Measurements from ENCODE around the gene SRD5A3.

Gene SRD5A3

DNA sequence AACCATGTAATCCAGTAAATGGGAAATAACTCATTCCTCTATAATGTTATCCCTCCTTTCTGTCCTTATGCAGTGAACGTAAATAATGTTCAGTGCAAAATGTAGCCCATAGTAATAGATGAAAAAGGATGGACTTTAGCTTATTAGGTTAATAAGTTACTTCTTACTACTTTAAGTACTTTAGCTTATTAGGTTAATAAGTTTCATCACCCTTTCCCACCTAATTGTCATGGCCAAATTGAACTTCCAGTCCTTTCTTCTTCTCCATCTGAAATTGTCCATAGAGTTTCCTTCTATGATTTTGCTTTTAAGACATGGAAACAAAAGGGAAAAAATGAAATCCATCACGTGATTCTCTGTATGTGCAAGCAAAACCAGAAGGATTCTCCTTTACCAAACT lies 34.5 kb downstream of the SRD5A3 start:
- no peak for DNase-seq

DNA sequence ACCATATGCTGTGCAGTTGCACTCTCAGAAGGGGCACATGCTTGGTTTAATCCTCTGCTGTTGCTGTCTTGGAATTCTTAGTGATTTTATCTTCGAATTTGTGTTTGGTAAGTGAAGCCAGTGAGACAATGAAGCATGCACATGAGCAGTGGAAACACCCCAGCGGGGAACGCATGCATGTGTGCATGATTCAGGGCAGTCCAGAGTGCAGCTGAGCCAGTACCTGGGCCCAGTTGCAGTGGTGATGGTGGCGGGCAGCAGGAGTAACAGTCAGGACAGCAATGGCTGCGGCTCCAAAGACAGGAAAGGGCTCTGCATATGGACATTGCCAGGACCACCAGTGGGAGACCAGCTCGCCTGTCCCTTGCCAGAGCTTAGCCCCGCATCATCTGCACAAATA lies 35.5 kb downstream of the SRD5A3 start:
- DNase-seq: no peak

DNA sequence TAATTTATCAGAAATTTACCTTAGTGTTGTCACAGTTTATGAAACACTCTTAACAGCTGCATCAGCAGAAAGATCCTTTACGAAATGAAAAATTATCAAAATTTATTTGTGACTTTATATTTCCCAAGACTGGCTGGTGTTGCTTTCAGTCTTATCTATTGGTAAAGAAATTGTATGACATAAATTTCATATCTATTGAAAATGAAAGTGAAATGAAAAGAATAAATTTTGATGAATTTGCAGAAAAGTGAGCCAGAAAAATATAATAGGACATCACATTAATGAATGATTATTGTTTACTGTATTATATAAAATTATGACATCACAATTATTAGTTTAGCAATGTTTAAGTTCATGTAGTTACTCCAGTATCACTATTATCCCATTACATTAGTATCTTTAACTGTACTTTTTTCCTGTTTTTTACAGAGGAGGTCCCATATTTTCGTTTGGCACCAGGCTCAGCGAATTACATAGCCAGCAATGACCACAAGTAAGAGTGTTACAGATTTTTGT lies 36.5 kb downstream of the SRD5A3 start:
- no peak for DNase-seq

DNA sequence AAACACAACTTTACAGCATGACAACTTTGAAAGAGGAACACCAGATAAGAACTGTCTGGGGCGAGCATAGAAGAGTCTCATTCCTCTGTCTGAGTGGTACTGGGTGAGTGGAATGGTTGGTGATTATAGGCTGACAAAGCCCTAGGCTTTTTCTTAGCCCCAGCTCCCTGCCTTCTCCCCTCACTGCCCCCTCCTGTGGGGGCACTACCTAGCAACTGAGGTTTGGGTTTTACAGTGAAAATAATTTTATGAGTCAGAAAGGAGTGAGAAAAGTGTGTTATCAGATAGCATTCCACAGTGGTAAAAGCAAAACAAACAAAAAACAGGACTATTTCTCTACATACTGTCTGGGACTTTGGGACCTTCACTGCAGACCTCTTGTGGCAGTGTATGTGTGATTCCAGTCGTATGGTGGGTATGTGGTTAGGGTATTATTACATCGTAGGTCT lies 39.2 kb downstream of the SRD5A3 start:
- no peak for DNase-seq

DNA sequence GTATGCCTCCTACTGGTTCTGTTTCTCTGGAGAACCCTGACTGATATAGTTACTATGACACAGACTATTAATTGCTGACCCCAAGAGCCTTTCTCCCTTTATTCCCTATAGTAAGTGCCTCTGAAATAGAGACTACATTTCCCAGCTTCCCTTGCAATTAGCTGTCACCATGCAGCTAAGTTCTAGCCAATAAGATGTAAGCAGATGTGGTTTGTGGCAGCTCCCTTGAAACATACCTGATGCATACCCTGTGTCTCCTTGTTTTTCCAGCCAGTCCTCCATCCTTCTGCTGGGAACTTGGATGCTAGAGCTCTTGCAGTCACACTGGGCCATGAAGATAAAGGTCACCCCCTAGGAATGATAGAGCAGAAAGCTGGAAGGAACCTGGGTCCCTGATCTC lies 40.0 kb downstream of the SRD5A3 start:
- no peak for DNase-seq

DNA sequence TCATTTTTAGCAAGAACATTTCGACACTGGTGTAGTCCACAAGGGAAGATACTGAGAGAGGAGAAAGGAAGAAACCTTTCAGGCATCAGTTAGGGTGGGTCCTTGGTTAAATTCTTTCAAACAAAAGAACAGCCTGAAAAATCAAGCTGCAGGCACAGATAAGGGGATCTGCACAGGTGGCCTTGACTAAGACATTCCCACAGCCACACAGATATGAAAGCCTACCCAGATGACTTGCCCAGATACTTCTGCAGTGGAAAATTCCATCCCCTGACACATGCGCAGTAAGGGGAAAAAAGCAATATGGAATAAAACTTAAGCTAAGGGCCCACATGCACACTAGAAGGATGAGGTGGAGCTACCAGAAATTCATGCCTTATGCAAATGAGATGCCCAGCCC lies 40.8 kb downstream of the SRD5A3 start:
- no peak for DNase-seq

DNA sequence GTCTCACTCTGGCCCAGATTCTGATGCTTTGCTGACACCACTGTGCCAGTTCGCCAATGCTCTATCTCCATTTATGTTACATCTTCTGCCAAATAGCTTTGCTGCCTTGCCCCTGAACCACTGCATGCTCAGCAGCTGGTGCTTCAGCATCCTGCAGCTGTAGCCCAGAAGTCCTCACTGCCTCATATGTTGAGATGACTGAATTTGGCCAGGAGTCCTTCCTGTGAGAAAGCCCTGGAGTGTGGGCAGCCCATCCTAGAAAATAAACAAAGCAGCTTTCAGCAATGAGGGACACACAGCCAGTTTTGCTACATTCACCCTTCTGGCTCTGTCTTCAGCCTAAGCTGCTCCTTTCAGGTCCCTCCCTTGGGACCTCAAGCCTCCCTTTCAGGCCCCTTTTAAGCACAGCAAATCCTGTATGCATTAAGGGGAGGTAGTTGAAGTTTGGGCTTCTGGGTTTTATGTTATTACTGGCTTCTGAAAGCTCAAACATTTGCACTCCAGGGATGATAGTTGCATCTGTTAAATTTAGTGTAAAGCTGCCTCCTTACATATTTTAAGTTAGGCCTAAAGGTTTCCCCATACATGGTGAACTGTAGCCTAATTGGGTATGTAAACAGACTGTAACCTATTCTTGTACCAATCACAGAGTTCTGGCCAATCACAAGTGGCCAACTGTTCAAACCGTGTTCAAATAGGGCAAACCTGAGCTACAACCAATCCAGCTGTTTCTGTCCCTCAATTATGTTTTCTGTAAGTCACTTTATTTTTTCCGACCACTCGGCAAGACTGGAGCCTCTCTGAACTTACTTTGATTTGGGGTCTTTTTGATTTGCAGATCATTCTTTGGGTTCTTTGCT lies 47.6 kb downstream of the SRD5A3 start:
- no peak for DNase-seq

DNA sequence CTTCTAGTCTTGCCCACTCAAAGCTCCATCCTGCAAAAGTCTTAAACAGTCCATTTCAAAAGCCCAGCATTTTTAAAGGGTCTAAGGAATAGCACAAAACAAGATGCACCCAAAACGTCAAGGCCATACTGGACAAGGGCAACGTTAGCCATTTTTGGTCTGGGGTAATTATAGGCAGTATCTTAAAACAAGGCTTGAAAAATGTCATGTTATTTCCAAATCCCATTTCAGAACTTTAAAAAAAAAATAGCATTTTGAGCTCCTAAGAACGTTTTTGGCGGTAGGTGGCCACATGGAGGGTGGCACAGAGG lies 49.1 kb downstream of the SRD5A3 start:
- DNase-seq: peak in 1 of 6 experiments; percentile 42

DNA sequence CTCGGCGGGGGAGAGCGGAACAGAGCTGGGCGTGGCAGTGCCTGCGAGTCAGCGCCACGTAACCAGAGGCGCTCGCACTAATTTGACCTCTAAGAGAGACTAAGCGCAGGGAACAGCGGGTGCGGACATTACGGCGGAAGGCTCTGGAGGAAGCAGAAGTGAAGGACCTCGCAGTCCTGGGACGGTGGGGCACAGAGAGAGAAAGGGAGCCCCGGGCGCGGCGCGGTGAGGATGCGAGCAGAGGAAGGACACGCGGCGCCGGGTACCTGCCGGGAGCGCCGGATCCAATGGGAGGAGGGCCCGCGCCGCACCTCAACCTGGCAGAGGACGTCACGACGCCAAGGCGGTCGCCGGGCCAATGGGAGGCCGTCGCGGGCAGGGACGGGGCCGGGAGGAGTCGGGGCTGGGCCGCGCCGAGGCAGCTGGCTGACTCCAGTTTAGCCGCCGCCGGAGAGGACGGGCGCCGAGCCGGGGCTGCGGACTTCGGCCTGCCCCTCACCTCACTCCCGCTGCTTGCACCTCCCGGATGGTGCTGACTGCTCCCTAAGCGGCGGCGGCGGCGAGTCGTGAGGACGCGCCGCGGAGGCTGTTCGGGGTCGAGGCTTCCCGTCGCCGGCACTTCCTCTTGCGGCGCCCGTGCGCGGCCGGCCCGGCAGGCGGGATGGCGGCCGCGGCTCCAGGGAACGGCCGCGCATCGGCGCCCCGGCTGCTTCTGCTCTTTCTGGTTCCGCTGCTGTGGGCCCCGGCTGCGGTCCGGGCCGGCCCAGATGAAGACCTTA lies 49.7 kb downstream of the SRD5A3 start, which contains the start of gene TMEM165:
Gene TMEM165, plus strand, starts transcription at position 429 of the 779 bp plus-strand sequence. Its CDS starts 233 bp downstream, at position 662.
- peak; percentile 75 to 91 (median 86) for DNase-seq

DNA sequence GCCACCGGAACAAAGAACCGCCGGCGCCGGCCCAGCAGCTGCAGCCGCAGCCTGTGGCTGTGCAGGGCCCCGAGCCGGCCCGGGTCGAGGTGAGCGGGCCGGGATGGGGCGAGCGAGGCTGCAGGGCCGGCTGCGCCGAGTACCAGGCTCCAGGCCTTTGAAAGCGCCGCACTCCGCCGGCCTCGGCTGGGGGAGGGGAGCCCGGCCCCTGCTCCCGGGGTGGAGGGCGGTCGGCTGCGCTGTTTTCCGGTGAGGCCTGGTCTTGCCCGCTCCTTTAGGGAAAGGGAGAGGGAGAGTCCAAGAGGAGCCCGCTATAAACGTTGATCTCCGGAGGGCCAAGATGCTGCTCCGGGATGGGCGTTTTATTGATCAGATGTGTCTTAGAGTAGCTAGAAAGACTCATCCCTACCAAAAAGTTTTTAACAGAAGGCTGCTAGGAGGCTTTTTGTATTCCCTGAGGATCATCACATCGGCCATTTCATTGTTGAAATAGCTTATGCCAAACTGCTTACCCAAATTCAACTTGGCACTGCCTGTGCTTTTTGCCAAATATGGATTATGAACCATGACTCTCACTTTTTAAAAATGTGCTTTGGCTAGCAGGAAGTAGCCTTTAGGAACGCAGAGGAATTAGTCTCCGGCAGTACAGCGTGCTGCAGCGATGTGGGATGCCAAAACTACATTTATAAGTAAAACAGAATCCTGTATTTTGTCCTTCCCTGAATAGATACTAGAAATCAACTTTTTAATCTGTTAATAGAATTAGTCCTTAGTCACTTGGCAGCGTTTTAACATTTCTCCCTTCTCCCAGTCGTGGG lies 50.5 kb downstream of the SRD5A3 start:
- DNase-seq: peak in 4 of 6 experiments; percentile 8 to 42 (median 18)

DNA sequence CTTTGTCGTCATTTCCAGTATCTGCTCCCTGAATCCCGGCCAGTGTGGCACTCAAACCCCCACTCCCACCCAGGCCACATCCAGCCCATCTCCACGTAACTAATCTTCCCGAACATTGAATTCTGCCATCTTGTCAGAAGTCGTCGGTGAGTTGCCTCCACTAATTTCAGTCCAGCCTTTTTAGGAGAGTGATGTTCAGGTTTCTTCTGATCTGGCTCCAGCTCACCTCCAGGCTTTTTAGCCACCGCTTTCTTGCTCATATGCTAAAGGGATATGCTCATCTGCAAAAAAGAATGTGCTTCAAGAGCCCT lies 51.0 kb downstream of the SRD5A3 start:
- DNase-seq: no peak

DNA sequence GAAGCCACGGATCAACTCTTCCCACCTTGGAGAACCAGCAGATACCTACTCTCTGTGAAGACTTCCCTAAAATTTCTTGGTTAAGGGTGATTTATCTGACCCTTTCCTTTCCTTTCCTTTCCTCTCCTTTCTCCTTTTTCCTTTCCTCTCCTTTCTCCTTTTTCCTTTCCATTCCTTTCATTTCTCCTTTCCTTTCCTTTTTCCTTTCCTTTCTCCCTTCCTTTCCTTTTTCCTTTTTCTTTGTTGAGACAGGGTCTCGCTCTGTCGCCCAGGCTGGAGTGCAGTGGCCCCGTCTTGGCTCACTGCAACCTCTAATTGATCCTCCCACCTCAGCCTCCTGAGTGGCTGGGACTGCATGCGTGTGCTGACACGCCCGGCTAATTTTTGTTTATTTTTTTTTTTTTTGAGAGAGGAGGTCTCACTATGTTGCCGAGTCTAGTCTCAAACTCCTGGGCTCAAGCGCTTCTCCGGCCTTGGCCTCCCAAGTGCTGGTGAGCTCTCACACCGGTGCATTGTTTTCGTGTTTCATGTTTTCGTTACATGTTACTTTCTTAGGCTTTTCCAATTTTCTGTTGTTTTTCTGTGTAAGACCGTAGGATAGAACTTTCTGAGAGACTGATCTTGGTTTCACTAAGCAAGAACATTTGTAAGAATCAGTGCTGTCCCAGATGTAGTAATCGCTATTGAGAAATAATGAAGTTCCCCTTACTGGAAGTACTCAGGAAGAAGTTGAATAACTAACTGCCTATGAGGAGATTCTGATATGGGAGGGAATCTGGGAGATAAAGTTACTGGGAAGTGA lies 51.7 kb downstream of the SRD5A3 start:
- no peak for DNase-seq

DNA sequence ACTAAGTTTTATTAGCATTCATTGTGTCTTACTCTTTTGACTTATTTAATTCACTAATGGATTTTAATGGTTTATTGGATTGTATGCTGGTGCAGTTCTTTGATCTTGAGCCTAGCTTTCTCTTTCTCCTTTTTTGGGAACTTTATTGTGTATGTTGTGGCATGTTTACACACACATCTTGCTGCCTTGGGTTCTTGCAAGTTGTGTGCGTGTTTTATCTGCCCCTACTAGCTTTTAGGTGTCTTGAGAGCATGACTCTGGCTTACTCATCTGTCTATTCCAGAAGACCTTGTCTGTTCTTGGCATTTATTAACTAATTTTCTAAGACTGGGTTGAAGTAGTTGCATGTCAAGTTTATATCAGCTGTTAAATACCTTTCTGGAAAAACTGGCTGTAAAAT lies 52.4 kb downstream of the SRD5A3 start:
- DNase-seq: no peak

DNA sequence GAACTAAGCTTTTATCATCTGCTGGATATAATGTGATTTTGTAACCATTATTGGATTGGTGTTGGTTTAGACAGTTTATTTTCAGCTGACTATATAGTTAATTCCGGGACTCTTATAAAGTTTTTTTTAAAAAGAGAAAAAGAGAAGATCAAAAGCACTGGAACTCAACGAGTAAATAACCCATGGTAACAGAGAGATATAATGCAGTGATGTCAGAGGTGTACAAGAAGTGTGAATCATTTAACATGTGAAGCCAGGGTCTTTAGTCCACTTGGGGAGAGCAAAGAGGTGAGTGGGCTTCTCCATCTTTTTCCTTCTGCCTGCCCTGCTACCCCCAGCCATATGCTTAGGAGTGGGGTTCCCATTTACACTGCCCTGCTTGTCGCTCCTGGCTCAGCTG lies 52.9 kb downstream of the SRD5A3 start:
- no peak for DNase-seq

DNA sequence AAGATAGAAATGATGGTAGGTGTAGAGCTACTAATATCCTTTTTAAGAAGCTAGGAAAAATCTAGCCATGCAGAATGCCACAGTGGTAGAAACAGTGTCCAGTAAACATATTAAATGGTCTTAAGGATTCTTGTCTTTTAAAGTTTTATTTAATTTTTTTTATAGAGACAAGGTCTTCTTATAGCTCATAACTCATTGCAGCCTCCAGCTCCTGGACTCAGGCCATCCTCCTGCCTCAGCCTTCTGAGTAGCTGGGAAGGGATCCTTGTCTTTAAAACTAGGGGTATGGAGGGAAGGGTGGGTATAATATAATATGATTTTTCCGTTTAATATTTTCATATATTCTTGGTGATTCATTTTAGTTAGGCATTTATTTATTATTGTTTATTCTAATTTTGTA lies 53.5 kb downstream of the SRD5A3 start:
- DNase-seq: no peak

DNA sequence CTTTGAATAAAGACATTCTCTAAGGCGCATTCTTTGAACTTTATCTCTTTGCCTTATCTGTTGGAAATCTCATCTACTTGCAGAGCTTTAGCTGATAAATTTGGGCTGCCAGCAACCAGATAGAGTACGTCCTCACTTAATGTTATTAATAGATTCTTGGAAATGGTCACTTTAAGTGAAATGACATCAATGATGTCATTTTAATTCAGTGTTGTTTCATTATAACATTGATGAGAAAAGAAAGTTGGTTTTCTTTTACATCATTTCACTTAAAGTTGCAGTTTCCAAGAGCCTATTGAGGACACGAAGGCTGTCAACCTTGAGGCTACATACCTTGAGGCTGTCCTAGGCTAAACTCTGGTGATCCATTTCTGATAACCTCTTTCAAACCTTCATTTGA lies 59.0 kb downstream of the SRD5A3 start:
- DNase-seq: no peak

DNA sequence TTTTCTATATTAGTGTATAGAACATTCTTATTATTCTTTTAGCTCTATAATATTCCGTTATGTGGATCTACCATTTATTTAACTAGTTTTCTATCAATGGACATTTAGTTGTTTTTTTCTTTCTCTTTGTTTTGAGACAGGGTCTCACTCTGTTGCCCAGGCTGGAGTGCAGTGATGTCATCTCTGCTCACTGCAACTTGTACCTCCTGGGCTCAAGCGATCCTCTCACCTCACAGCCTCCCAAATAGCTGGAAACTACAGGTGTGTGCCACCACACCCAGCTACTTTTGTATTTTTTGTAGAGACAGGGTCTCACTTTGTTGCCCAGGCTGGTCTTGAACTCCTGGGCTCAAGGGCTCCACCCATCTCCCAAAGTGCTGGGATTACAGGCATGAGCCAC lies 60.5 kb downstream of the SRD5A3 start:
- DNase-seq: no peak

DNA sequence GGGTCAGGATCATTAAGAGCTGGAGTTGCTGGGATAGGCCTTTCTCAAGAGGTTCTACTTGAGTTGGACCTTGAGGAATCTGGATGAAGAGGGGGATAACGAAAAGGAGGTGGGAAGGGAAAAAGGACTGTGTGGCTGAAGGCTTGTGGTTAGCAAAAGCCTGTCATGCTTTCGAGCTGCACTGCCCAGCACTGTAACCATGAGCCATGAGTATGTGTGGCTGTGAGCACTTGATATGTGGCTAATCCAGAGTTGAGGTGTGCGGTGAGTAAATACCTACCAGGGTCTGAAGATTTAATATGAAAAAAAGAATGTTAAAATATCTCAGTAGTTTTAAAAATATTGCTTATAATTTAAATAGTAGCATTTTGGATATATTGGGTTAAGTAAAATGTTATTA lies 61.1 kb downstream of the SRD5A3 start:
- no peak for DNase-seq

DNA sequence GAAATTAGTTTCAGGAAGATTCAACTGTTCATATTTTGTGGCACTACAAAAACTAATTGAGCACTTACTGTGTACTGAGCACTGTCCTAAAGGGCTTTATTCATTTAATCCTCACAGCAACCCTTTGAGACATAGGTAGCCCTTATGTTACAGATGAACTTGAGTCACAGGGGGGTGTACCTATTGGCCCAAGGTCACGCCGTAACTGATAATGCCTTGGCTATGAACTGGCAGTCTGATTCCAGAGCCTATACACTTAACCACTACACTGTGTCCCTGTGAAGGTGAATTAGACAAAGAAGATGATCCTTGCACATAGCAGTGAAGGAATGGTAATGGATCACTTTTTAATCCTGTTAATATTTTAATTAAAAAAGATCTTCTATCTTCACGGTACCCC lies 61.7 kb downstream of the SRD5A3 start:
- DNase-seq: no peak

DNA sequence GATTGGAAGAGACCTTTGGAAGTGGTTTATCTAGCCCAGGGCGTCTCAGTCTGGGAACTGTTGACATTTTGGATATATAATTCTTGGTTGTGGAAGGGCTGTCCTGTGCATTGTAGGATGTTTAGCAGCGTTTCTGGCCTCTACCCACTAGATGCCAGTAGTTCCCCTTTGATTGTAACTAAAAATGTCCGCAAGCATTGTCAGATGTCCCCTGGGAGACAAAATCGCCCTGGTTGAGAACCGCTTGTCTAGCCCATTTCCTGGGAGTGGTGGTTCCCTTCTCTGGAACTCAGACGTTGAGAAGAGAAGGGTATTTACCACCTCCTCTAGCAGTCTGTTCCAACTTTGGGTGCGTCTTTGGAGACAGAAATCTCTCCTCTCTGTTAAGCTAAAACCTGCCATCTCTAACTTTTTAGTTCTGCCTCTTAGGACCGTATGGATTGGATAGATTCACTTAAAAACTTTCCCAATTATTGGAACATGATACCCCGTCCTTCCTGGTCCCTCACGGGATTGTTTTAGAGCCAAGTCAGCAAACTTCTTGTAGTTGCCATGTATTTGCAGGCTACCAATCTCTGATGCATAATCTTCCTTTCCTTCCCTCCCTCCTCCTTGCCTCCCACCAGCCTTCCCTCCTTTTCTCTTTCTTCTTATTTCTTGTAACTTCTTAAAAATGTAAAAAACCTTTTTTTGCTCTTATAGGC lies 63.6 kb downstream of the SRD5A3 start:
- DNase-seq: peak in 2 of 6 experiments; percentile 2 to 11

DNA sequence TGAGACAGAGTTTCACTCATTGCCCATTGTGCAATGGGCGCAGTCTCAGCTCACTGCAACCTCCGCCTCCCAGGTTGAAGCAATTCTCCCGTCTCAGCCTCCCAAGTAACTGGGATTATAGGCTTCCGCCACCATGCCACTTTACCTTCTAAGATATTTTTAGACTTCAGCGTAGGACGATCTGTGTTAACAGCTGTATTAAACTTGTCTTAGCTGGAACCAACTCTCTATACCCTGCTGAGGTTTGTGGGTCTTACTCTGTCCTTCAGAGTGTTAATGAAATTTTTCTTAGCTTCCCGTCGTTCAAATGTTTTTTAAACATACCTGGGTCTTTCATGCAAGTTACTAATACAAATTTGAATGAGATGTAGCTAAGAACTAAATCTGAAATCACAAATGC lies 64.4 kb downstream of the SRD5A3 start:
- no peak for DNase-seq

DNA sequence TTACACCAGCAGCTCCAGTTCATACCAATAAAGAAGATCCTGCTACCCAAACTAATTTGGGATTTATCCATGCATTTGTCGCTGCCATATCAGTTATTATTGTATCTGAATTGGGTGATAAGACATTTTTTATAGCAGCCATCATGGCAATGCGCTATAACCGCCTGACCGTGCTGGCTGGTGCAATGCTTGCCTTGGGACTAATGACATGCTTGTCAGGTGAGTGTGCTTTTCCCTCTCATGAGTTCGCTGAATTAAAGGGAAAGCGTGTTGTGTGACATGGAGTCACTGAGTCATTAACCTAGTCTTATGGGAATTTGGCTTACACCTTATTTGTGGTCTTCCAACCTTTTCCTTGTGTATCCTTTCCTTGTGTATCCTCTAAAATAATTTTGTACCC lies 65.6 kb downstream of the SRD5A3 start:
- DNase-seq: no peak
